OCI-LY3 (cell line): Measurements from ENCODE around the gene PTCD1.

ENCODE experiments used
- EZH2phosphoT487 ChIP-seq: fragments of 200-600 bp; shearing (Covaris generic); IDR thresholded peaks from 2 replicates; pipeline ENCODE4 v1.6.1; 2018; ENCODE audit warnings: antibody characterized with exemption, mixed run types, low read depth
- TF ChIP-seq, protein P1 (sequence below): fragments of 200-600, 300-600 bp; sonication (generic); IDR thresholded peaks from 2 replicates; pipeline ENCODE4 v1.5.1; 2014; ENCODE audit warnings: antibody characterized with exemption, low read length, low read depth

DNA sequence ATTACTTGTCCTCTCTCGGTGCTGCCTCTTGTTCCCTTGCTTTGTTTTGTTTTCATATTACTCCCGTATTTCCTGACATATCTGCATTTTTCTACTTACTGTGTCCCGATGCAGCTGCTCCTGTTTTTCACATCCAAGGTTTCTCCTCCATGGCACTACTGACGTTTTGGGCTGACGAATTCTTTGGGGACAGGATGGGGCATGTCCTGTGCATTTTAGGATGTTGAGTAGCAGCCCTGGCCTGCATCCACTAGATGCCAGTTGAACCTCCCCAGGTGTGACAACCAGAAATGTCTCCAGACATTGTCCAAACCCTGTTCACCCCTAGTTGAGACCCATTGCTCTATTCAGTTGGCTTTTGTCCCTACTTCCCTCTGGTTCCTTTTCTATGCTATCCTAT lies 46.5 kb upstream of the PTCD1 start:
- TF ChIP-seq, protein P1, sequence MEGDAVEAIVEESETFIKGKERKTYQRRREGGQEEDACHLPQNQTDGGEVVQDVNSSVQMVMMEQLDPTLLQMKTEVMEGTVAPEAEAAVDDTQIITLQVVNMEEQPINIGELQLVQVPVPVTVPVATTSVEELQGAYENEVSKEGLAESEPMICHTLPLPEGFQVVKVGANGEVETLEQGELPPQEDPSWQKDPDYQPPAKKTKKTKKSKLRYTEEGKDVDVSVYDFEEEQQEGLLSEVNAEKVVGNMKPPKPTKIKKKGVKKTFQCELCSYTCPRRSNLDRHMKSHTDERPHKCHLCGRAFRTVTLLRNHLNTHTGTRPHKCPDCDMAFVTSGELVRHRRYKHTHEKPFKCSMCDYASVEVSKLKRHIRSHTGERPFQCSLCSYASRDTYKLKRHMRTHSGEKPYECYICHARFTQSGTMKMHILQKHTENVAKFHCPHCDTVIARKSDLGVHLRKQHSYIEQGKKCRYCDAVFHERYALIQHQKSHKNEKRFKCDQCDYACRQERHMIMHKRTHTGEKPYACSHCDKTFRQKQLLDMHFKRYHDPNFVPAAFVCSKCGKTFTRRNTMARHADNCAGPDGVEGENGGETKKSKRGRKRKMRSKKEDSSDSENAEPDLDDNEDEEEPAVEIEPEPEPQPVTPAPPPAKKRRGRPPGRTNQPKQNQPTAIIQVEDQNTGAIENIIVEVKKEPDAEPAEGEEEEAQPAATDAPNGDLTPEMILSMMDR: no peak
- TF ChIP-seq EZH2phosphoT487: no peak
